Measurements from ENCODE around the gene MT1G.

The MT1G gene

DNA sequence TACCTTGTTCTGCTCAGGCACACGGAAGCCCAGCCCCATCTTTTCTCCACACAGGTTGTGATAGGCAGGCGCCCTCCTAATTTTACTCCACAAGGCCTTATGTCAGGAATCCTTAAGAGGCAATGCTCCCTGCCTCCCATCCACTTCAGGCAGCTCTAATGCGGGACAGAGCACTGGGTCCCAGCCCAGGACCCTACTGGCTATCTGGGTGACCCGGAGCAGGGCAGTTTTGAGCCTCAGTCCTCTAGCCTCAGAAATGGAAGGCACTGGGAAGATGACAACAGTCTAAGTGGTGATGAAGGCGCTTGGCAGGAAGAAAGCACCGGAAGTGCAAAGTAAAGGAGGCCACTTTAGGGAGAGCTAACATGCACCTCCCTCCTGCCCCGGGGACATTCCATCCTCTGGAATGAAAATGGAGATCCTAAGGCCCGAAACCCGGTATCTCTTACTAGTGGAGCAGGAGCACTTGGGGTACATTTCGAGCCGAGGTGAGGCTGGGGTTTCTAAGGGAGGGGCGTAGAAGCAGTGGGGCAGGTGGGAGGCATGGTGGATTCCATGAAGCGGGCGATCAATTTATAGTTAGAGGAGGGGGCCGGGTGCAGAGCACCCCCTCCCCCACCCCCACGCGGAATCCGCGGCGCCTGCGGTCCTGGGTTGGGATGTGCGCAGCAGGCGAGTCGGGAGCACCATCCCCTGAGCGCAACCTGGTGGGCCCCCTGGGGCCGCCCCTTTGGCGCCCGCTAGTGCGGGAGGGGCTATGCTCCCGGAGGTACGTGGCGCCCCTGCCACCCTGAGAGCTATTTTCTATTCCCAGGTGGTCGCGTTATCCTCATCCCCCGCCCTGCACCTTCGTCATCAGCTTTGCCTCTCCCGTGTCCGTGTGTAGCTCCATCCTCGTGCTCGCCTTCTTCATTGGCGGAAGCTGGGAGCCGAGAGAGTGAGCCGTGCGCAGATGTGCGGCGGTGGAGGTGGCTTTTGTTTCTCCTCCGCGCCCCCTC, 5.2 kb downstream of the MT1G start:
- DNase-seq = peak in 1 of 4 experiments; percentile 13

DNA sequence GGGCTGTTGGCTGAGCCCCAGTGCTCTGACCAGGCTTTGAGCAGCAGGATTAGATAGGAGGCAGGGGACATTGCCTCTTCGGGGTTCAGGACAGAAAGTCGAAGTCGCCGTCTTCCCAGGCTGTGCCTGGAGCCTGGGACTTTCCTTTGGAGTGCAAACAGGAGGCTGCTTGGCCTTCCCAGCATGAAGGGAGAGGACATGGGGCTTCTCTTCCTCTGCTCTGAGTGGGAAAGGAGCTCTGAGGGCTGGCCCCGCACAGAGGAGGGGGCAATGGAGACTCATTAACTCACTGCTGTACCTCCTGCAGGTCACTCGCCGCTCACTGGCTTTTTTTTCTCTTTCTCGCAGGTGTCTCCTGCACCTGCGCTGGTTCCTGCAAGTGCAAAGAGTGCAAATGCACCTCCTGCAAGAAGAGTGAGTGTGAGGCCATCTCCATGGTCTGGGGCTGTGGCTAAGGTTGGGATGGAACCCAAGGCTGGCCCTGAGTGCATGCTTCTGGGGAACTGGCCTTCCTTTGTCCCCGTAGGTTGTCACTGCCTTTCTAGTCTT, 9.5 kb downstream of the MT1G start:
- no peak for DNase-seq

DNA sequence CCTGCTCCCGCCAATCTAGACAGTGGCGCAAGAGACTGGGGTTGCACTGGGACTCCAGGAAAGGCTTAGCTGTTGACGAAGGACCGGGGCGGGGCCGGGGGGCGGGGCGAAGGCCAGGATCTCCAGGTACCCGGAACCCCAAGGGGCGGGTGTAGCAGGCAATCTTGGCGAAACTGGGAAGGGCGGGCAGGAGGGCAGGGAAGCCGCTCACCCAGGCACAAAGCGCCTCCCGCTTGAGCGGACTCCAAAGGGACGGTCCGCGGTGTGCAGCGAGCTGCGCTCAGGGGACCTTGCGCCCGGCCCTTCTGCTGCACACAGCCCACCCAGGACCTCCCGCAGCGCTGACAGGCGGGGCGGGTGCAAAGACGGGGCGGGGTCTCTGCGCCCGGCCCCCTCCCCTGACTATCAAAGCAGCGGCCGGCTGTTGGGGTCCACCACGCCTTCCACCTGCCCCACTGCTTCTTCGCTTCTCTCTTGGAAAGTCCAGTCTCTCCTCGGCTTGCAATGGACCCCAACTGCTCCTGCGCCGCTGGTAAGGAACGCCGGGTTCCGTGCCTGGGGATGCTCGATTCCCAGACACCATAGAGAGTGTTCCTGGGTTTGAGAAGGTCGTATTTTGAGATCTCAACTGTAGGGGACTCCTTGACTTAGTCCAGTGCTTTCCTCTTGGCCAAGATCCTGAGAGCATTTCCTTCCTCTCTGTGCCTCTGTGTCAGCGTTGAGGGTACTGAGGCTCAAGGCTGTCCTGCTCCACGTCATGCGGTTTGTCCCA, 10.1 kb downstream of the MT1G start, which contains the start of gene MT1F:
MT1F (plus strand) TSS at position 405 of the 772 bp plus-strand sequence; CDS start at position 505, 100 bp downstream.
- DNase-seq = peak; percentile 41 to 52 (median 44)

DNA sequence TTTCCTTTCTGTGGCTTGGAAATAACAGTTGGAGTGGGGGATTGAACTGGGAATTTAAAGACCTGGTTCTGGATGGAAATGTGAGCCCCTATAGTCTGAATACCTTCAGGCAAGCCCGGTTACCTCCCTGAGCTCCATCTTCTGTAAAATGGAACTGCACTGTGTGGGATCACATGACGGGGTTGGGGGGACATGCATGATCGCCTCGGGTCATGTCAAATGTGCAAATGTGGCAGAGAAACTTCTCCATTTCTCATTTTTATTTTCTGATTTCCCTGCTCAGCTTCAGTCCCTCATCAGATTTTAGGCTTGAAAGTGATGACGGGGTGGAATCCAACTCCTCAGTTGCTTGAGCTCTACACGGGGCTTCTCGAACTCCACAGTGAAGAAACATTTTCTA, 14.6 kb downstream of the MT1G start:
- DNase-seq = no peak

DNA sequence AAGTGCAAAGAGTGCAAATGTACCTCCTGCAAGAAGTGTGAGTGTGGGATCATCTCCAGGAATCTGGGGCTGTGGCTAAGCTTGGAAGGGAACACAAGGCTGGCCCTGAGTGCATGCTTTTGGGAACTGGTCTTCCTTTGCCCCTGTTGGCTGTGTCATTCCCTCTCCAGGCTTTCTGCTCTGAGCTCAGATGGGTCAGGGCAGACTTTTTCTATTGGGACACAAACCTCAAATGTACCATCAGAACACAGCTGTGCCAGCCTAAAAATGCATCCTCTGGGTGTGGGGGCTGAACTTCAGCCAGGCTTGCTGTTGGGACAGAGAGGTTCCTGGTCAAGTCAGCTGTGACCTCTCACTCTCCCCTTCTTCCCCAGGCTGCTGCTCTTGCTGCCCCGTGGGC, 15.3 kb downstream of the MT1G start:
- DNase-seq = no peak

DNA sequence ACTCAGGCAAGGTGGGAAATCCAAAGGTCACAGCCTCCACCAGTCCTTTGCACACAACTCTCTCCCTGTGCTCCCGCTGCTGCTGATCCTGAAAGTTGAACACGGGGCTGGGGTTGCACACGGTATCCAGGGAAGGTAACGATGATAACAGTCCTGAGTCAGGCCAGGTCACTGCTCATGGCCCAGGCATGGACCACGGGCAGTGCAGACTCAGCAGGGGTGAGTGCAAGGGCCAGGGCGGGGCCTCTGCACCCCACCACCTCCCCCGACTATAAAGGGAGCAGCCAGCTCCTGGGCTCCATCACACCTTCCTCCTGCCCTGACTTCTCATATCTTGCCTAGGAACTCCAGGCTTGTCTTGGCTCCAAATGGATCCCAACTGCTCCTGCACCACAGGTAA, 16.3 kb downstream of the MT1G start, which contains the start of gene MT1B:
MT1B (plus strand) TSS at position 301 of the 400 bp plus-strand sequence; CDS start at position 369, 68 bp downstream.
- no peak for DNase-seq

DNA sequence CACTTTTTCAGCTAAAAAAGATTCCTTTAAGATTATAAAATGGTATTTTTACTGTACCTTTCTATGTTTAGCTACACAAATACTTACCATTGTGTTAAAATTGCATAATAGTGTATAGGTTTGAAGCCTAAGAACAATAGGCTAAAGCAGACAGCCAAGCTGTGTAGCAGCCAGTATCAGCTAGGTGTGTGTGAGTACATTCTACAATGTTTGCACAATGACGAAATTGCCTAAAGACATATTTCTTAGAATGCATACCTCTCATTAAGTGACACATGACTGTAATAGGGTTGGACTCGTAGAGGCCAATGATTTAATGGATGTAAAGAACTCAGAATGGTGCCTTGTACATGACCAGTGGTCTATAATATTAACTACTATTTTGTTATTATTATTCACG, 18.0 kb downstream of the MT1G start:
- no peak for DNase-seq

DNA sequence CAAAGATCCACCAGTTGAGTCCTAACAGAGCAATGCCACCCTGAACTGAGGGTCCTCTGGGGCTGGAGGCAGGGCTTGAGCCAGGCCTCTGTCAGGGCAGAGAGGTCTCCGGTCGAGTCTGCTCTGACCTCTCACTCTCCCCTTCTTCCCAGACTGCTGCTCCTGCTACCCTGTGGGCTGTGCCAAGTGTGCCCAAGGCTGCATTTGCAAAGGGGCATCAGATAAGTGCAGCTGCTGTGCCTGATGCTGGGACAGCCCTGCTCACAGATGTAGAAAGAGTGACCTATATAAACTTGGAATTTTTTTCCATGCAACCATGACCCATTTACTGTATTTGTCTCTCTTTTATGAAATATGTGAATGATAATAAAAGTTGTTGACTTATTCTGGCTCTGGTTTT, 18.6 kb downstream of the MT1G start:
- DNase-seq = no peak

DNA sequence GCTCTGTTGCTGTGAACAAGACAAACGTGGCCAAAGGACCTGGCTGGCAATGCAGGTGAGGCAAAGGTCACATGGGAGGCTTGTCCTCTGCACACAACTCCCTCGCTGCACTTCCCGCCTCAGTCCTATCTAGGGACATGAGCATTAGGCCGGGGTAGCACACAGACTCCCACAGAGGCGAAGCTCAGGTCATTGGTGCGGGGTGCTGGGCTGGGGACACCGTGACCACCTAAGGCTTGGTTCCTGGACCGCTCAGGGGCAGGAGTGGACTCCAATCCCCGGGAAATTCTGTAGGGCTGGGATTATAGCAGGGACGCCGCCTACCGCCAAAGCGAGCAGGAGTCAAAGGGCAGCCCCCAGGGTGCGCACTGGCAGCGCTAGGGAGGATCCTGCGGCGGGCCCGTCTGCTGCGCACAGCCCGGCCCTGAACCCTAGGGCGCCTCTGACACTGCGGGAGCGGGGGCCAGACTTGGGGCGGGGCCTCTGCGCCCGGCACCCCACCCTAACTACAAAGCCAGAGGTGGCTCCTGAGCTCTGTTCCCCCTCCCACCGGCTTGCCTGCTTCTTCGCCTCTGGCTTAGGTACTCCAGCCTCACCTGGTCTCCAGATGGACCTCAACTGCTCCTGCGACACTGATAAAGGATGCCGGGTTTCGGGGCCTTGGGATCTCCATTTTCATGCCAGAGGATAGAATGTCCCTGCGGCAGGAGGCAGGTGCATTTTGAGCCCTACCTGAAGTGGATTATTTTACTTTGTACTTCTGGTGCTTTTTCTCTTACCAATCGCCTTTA, 20.0 kb downstream of the MT1G start:
- DNase-seq = no peak

DNA sequence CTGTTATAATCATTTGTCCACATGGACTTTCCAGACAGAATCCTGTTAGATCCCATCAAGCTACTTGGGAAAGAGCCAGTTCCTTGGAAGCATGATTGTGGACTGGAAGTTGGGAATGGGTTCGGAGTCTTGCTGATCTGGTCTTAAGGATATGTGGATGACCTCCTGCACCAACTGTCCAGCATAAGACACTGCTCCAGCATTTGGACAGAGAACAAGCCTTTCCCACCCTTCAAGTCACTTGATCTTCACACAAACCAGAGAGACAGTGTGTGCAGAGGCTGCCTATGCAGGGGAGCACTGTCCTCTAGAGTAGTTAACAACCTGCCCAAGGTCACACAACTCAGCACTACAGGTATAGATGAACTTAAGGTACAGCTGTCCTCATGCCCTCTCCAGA, 22.0 kb downstream of the MT1G start:
- no peak for DNase-seq

DNA sequence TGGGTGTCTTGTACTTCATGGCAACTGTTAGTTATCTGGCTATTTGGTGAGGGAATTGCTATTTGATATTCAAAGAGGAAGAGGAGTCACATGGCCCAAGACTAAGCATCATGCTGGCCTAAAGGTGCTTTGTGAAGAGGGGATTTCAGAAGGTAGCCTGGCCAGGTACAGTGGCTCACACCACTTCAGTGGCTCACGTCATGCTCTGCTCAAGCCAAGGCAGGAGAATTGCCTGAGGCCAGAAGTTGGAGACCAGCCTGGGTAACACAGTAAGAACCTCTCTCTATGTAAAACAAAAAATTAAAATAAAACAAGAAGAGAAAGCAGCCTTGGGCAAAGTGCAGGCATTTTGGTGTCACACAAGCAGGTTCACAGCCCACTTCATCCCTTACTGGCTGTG, 22.6 kb downstream of the MT1G start:
- DNase-seq = no peak

DNA sequence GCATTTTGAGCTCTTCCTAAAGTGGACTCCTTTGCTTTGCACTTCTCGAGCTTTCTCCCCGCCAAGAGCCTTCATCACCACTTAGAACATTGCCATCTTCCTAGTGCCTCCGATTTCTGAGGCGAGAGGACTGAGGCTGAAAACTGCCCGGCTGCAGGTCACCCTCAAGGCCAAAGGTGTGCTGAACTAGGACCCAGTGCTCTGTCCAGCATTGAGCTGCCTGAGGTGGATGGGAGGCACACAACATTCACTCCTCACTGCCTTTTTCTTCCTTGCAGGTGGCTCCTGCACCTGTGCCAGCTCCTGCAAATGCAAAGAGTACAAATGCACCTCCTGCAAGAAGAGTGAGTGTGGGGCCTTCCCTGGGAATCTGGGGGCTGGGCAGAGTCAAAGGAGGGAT, 24.0 kb downstream of the MT1G start:
- no peak for DNase-seq

DNA sequence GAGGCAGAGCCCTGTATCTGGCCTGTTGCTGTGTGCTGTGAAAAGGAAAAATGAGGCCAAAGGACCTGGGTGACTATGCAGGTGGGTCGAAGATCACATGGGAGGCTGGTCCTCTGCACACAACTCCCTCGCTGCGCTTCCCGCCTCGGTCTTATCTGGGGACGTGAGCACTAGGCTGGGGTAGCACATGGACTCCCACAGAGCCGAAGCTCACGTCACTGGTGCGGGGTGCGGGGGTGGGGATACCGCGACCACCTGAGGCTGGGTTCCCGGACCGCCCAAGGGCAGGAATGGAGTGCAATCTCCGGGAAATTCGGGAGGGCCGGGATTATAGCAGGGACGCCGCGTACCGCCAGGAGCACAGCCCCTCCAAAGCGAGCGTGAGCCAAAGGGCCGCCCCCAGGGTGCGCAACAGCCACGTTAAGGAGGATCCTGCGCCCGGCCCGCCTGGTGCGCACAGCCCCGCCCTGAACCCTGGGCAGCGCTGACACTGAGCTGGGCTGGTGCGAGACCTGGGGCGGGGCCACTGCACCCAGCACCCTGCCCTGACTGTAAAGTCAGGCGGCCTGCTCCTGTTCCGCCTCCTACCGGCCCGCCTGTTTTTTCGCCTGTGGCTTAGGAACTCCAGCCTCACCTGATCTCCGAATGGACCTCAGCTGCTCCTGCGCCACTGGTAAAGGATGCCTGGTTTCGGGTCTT, 24.6 kb downstream of the MT1G start:
- DNase-seq = peak; percentile 38 to 56 (median 45)

DNA sequence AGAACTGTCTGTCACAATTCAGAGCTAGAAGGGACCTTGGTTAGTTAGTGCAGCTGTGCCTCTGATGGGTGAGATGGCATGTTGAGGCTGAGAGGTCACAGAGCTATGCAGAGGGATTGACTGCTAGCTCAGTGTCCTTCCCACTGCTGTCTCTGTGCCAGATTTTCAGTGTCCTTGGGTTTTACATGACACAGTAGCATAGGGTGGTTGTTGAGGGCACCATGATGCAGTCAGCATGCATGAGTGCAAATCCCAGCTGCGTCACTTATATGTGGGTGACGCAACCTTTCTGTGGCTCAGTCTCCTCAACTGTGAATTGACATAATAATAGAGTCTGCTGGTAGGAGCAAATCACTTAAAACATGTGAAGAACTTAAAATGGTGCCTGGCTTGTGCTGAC, 26.7 kb downstream of the MT1G start:
- DNase-seq = no peak

DNA sequence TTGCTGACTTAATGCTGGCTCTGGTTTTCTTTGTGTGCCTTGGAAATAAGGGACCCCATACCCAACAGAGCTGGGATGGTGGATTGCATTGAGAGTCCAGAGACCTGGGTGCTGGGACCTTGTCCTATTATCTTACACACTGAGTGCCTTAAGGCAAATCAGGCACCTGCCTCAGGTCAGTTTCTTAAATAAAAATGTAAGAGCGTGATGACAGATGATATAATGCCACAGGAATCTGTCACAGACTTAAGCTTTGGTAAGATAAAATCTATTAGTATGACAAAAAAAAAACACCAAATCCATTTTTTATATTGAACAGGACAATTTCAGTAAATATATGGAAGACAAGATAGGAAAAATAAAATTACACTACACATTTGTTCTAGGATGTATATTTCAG, 27.8 kb downstream of the MT1G start:
- DNase-seq = no peak

DNA sequence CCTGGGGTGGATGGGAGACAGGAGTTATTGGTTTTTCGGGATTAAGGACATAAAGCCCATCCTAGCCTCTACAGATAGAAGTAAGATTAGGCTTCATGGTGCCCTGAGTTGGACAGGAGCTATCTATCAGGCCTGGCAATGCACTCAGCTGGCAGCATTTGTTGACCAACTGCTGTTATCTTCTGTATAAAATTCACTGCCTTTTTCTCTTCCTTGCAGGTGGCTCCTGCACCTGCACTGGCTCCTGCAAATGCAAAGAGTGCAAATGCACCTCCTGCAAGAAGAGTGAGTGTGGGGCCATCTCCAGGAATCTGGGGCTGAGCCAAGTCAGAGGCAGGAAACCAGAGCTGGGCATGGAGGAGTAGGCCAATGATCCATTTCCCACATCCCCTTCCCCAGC, 28.8 kb downstream of the MT1G start:
- DNase-seq = no peak

DNA sequence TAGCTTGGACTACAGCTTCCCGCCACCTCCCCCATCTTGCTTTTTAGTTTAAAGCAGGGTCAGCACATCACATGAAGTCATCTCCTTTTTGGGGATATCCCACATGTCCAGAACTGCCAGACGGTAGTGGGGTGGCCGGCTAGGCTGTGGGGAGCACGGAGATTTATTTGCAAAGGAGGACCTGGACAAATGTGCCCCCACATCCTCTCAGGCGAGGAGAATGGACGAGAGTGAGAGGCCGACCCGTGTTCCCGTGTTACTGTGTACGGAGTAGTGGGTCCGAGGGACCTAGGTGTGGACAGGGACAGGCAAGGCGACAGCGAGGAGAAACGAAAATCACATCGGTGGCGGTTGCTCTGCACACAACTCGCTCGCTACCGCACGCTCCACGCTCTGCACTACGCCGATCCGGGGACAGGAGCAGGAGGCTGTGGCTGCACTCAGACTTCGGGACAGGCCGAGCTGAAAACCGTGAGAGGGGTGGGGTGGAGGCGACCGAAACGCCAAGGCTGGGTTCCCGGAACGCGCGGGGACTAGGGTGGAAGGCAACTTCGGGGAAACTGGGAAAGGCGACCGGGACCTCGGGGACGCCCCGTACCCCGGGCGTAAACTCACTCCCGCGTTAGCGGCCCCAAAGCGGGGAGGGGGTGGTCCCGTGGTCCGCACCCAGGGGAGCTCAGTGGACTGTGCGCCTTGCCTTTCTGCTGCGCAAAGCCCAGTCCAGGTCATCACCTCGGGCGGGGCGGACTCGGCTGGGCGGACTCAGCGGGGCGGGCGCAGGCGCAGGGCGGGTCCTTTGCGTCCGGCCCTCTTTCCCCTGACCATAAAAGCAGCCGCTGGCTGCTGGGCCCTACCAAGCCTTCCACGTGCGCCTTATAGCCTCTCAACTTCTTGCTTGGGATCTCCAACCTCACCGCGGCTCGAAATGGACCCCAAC, 29.8 kb downstream of the MT1G start, which contains the start of gene MT1A:
MT1A (plus strand) TSS at position 853 of the 937 bp plus-strand sequence; CDS start at position 926, 73 bp downstream.
- DNase-seq = no peak

DNA sequence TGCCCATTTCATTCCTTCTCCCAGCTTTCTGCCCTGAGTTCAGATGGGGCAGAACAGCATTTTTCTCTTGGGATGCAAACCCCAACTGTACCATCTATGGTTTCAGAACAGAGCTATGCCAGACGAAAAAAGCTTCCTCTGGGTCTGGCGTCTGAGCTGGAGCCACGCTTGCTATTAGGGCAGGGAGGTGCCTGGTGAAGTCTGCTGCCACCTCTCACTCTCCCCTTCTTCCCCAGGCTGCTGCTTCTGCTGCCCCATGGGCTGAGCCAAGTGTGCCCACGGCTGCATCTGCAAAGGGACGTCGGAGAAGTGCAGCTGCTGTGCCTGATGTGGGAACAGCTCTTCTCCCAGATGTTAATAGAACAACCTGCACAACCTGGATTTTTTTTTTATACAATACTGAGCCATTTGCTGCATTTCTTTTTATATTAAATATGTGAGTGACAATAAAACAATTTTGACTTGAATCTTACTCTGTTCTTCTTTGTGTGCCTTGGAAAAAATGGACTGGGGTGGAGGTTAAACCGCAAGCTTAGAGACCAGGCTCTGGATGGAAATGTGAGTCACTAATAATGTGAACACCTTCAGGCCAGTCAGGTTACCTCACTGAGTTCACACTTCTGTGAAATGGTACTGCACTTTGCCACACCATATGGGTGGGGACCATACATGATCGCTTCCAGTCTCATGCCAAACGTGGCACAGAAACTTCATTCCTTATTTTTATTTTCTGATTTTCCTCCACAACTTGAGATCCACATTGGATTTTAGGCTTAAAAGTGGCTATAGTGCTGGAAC, 31.1 kb downstream of the MT1G start:
- no peak for DNase-seq

DNA sequence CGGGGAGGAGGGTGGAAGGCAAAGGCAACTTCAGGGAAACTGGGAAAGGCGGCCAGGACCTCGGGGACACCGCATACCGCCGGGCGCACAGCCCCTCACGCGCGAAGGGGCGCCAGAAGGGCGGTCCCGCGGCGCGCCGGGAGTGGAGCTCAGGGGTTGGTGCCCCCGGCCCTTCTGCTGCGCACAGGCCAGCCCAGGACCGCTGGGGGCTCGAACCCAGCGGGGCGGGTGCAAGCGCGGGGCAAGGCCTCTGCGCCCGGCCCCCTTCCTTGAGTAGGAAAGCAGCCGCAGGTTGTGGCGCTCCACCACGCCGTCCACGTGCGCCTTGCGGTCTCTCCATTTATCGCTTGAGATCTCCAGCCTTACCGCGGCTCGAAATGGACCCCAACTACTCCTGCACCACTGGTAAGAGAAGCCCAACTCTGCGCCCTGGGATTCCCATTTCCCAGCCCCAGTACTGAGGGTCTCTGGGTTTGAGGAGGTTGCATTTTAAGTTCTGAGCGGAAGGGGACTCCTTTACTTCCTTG, 32.4 kb downstream of the MT1G start:
- DNase-seq = no peak
